Activated CD4-positive, alpha-beta T cell treated with anti-CD3 and anti-CD28 coated beads for 48 hours (primary cell): ENCODE results near the gene TSR3.

Experiments used
- DNase-seq: peaks from one replicate; pipeline ENCODE4 v3.0.0-alpha.2; 2020

The TSR3 gene

GRCh38 chr16:1350691-1351090 lies 987 bp downstream of the TSR3 start:
- no peak for DNase-seq

- DNase-seq = no peak
Measured at GRCh38 chr16:1349951-1350350, 1.7 kb downstream of the TSR3 start.

- DNase-seq = no peak
Measured at GRCh38 chr16:1349351-1349750, 2.3 kb downstream of the TSR3 start.

- no peak for DNase-seq
Measured at GRCh38 chr16:1348926-1349325, 2.8 kb downstream of the TSR3 start.

GRCh38 chr16:1348441-1348840 lies 3.2 kb downstream of the TSR3 start:
- no peak for DNase-seq

GRCh38 chr16:1347962-1348361 lies 3.7 kb downstream of the TSR3 start:
- no peak for DNase-seq

- no peak for DNase-seq
Measured at GRCh38 chr16:1347286-1347855, 4.3 kb downstream of the TSR3 start.

GRCh38 chr16:1346422-1347285 lies 5.0 kb downstream of the TSR3 start:
- no peak for DNase-seq

GRCh38 chr16:1345651-1346421 lies 5.8 kb downstream of the TSR3 start:
- DNase-seq = no peak

- no peak for DNase-seq
Measured at GRCh38 chr16:1345087-1345486, 6.6 kb downstream of the TSR3 start.

- no peak for DNase-seq
Measured at GRCh38 chr16:1344499-1344898, 7.2 kb downstream of the TSR3 start.

- DNase-seq = no peak
Measured at GRCh38 chr16:1343428-1344242, 8.0 kb downstream of the TSR3 start.

- peak; percentile 95 for DNase-seq
Measured at GRCh38 chr16:1342526-1343427, 8.9 kb downstream of the TSR3 start.

- DNase-seq = no peak
Measured at GRCh38 chr16:1341495-1342420, 9.9 kb downstream of the TSR3 start.

GRCh38 chr16:1340730-1341494 lies 10.8 kb downstream of the TSR3 start:
- no peak for DNase-seq

GRCh38 chr16:1338855-1339675 lies 12.6 kb downstream of the TSR3 start:
- no peak for DNase-seq

GRCh38 chr16:1338119-1338730 lies 13.5 kb downstream of the TSR3 start:
- peak; percentile 36 for DNase-seq

GRCh38 chr16:1337486-1337885 lies 14.2 kb downstream of the TSR3 start:
- no peak for DNase-seq
